Measurements from ENCODE around the gene VWA2.

VWA2 gene

GRCh38 chr10:114311496-114312209 lies 72.6 kb downstream of the VWA2 start:
- no peak for TF ChIP-seq CEBPB (IDR thresholded peaks at IDR 0.05)
- no peak for TF ChIP-seq FOXM1 (IDR thresholded peaks at IDR 0.05; ENCODE audit: borderline replicate concordance, low read depth)

GRCh38 chr10:114313139-114313538 lies 74.1 kb downstream of the VWA2 start:
- TF ChIP-seq CREB1 (IDR thresholded peaks at IDR 0.05; ENCODE audit: low read depth): no peak
- TF ChIP-seq TEAD4 (IDR thresholded peaks at IDR 0.05): no peak
- TF ChIP-seq YY1 (IDR thresholded peaks at IDR 0.05; ENCODE audit: low read depth): no peak
- no peak for TF ChIP-seq MAX (IDR thresholded peaks at IDR 0.05)
- TF ChIP-seq USF1 (IDR thresholded peaks at IDR 0.05): no peak
- TF ChIP-seq NFIC (IDR thresholded peaks at IDR 0.05): no peak
- no peak for TF ChIP-seq TAF1 (IDR thresholded peaks at IDR 0.05; ENCODE audit: low read depth)
- no peak for TF ChIP-seq REST (IDR thresholded peaks at IDR 0.05; ENCODE audit: low read depth)
- TF ChIP-seq FOXM1 (IDR thresholded peaks at IDR 0.05; ENCODE audit: borderline replicate concordance, low read depth): no peak
- TF ChIP-seq RAD21 (IDR thresholded peaks at IDR 0.05; ENCODE audit: low read depth): no peak
- no peak for TF ChIP-seq TCF12 (IDR thresholded peaks at IDR 0.05; ENCODE audit: low read depth)
- no peak for TF ChIP-seq CEBPB (IDR thresholded peaks at IDR 0.05)
- no peak for TF ChIP-seq ZBTB7A (IDR thresholded peaks at IDR 0.05; ENCODE audit: low read depth)
- TF ChIP-seq EGR1 (IDR thresholded peaks at IDR 0.05): no peak
- no peak for TF ChIP-seq EP300 (IDR thresholded peaks at IDR 0.05; ENCODE audit: borderline replicate concordance)

GRCh38 chr10:114313866-114314265 lies 74.8 kb downstream of the VWA2 start:
- TF ChIP-seq CREB1 (IDR thresholded peaks at IDR 0.05; ENCODE audit: low read depth) (no peak), EP300 (IDR thresholded peaks at IDR 0.05; ENCODE audit: borderline replicate concordance) (no peak), TEAD4 (IDR thresholded peaks at IDR 0.05) (no peak), TCF12 (IDR thresholded peaks at IDR 0.05; ENCODE audit: low read depth) (no peak), YY1 (IDR thresholded peaks at IDR 0.05; ENCODE audit: low read depth) (no peak), NFIC (IDR thresholded peaks at IDR 0.05) (no peak), EGR1 (IDR thresholded peaks at IDR 0.05) (no peak), RAD21 (IDR thresholded peaks at IDR 0.05; ENCODE audit: low read depth) (no peak), USF1 (IDR thresholded peaks at IDR 0.05) (no peak), FOXM1 (IDR thresholded peaks at IDR 0.05; ENCODE audit: borderline replicate concordance, low read depth) (no peak), MAX (IDR thresholded peaks at IDR 0.05) (no peak), REST (IDR thresholded peaks at IDR 0.05; ENCODE audit: low read depth) (no peak), TAF1 (IDR thresholded peaks at IDR 0.05; ENCODE audit: low read depth) (no peak)

GRCh38 chr10:114315566-114316420 lies 76.7 kb downstream of the VWA2 start:
- TF ChIP-seq EP300 (IDR thresholded peaks at IDR 0.05; ENCODE audit: borderline replicate concordance) (no peak), RAD21 (IDR thresholded peaks at IDR 0.05; ENCODE audit: low read depth) (no peak), CEBPB (IDR thresholded peaks at IDR 0.05) (no peak), YY1 (IDR thresholded peaks at IDR 0.05; ENCODE audit: low read depth) (no peak), TEAD4 (IDR thresholded peaks at IDR 0.05) (no peak), MAX (IDR thresholded peaks at IDR 0.05) (no peak), CREB1 (IDR thresholded peaks at IDR 0.05; ENCODE audit: low read depth) (no peak), EGR1 (IDR thresholded peaks at IDR 0.05) (no peak)

GRCh38 chr10:114316744-114317143 lies 77.7 kb downstream of the VWA2 start:
- no peak for TF ChIP-seq NFIC (IDR thresholded peaks at IDR 0.05)
- no peak for TF ChIP-seq CEBPB (IDR thresholded peaks at IDR 0.05)
- no peak for TF ChIP-seq MAX (IDR thresholded peaks at IDR 0.05)
- no peak for TF ChIP-seq TEAD4 (IDR thresholded peaks at IDR 0.05)
- TF ChIP-seq FOXM1 (IDR thresholded peaks at IDR 0.05; ENCODE audit: borderline replicate concordance, low read depth): no peak
- TF ChIP-seq EGR1 (IDR thresholded peaks at IDR 0.05): no peak
- TF ChIP-seq TAF1 (IDR thresholded peaks at IDR 0.05; ENCODE audit: low read depth): no peak
- no peak for TF ChIP-seq EP300 (IDR thresholded peaks at IDR 0.05; ENCODE audit: borderline replicate concordance)
- TF ChIP-seq USF1 (IDR thresholded peaks at IDR 0.05): no peak
- TF ChIP-seq ZBTB7A (IDR thresholded peaks at IDR 0.05; ENCODE audit: low read depth): no peak
- TF ChIP-seq CREB1 (IDR thresholded peaks at IDR 0.05; ENCODE audit: low read depth): no peak

Data from Ishikawa (cell line).